Mononuclear cell (primary cell): ENCODE data around the gene COPG2. TPM values are rescaled to one million over a fixed set of nuclear protein-coding genes. Genes with fewer than 3 reads are reported as not detected.
"Not testable (repeated sequence)": the region's sequence is repeated elsewhere in the genome, so short reads cannot be mapped to it uniquely, and the experiment has no call there.

Experiments
- H3K27me3 ChIP-seq: 2 replicates; pipeline ENCODE4 v1.6.0; 2011; ENCODE audit warnings: low read length, control low read depth; ENCODE audit not compliant: insufficient read depth
- H3K4me1 ChIP-seq: 2 replicates; pipeline ENCODE4 v1.5.1; 2011; ENCODE audit warnings: mild to moderate bottlenecking, low read length, control low read depth; ENCODE audit not compliant: insufficient read depth
- H3K4me3 ChIP-seq: 2 replicates; pipeline ENCODE4 v1.5.1; 2011; ENCODE audit warnings: mild to moderate bottlenecking, low read length, moderate library complexity
- H3K9me3 ChIP-seq: 2 replicates; pipeline ENCODE4 v1.5.1; 2011; ENCODE audit warnings: low read depth, mild to moderate bottlenecking, control low read depth, low read length
- total RNA-seq: library from RNA; depleted of rRNA; stranded (reverse); fragments of >200 nt; gene quantifications from one replicate; pipeline ENCODE4 v1.2.3, GENCODE V29; 2012

COPG2 gene
- total RNA-seq, 1 donor = 9.0 TPM

GRCh38 chr7:130554481-130554880 is 114.1 kb downstream of the COPG2 start:
- Histone ChIP-seq H3K27me3 (no peaks in the 10 kb centered on the region), H3K9me3 (no peaks in the 10 kb centered on the region), H3K4me3 (no peak overlapping the region), H3K4me1 (no peaks in the 10 kb centered on the region)

- H3K27me3 ChIP-seq = no peaks in the 10 kb centered on the region
- no peak overlapping the region for H3K4me3 ChIP-seq
- H3K4me1 ChIP-seq = no peaks in the 10 kb centered on the region
- H3K9me3 ChIP-seq = no peaks in the 10 kb centered on the region
Observed at GRCh38 chr7:130553398-130554029, 115.0 kb downstream of the COPG2 start.

GRCh38 chr7:130544356-130544755 is 124.2 kb downstream of the COPG2 start:
- Histone ChIP-seq H3K4me1 (no peaks in the 10 kb centered on the region), H3K9me3 (no peaks in the 10 kb centered on the region), H3K4me3 (no peak overlapping the region), H3K27me3 (no peaks in the 10 kb centered on the region)

- H3K9me3 ChIP-seq = no peaks in the 10 kb centered on the region
- H3K27me3 ChIP-seq = no peaks in the 10 kb centered on the region
- no peaks in the 10 kb centered on the region for H3K4me1 ChIP-seq
- no peak overlapping the region for H3K4me3 ChIP-seq
Observed at GRCh38 chr7:130543487-130544010, 125.0 kb downstream of the COPG2 start.

GRCh38 chr7:130542297-130542696 is 126.3 kb downstream of the COPG2 start:
- not testable (repeated sequence) for H3K9me3 ChIP-seq, H3K4me3 ChIP-seq, H3K4me1 ChIP-seq, H3K27me3 ChIP-seq

- not testable (repeated sequence) for H3K9me3 ChIP-seq, H3K4me3 ChIP-seq
Observed at GRCh38 chr7:130541287-130541686, 127.3 kb downstream of the COPG2 start.

GRCh38 chr7:130537894-130538293 is 130.7 kb downstream of the COPG2 start:
- not testable (repeated sequence) for H3K4me1 ChIP-seq, H3K27me3 ChIP-seq, H3K4me3 ChIP-seq, H3K9me3 ChIP-seq

More at GRCh38 chr7:130541287-130541686, 127.3 kb downstream of the COPG2 start:
- not testable (repeated sequence) for H3K4me1 ChIP-seq, H3K27me3 ChIP-seq

GRCh38 chr7:130529417-130529816 is 139.1 kb downstream of the COPG2 start:
- no peaks in the 10 kb centered on the region for H3K4me1 ChIP-seq
- H3K9me3 ChIP-seq = no peaks in the 10 kb centered on the region
- H3K27me3 ChIP-seq = no peaks in the 10 kb centered on the region
- H3K4me3 ChIP-seq = no peak overlapping the region

GRCh38 chr7:130527752-130528355 is 140.7 kb downstream of the COPG2 start:
- not testable (repeated sequence) for H3K27me3 ChIP-seq, H3K4me1 ChIP-seq, H3K9me3 ChIP-seq, H3K4me3 ChIP-seq

- Histone ChIP-seq H3K4me3 (no peak overlapping the region), H3K9me3 (no peaks in the 10 kb centered on the region), H3K27me3 (no peaks in the 10 kb centered on the region), H3K4me1 (no peaks in the 10 kb centered on the region)
Observed at GRCh38 chr7:130524628-130525027, 143.9 kb downstream of the COPG2 start.

GRCh38 chr7:130523519-130524125 is 144.9 kb downstream of the COPG2 start:
- not testable (repeated sequence) for H3K4me3 ChIP-seq, H3K9me3 ChIP-seq, H3K27me3 ChIP-seq, H3K4me1 ChIP-seq

- Histone ChIP-seq H3K4me3 (no peak overlapping the region), H3K9me3 (no peaks in the 10 kb centered on the region), H3K4me1 (no peaks in the 10 kb centered on the region), H3K27me3 (no peaks in the 10 kb centered on the region)
Observed at GRCh38 chr7:130521258-130521951, 147.1 kb downstream of the COPG2 start.

- Histone ChIP-seq H3K9me3 (no peaks in the 10 kb centered on the region), H3K27me3 (no peaks in the 10 kb centered on the region), H3K4me3 (no peak overlapping the region), H3K4me1 (no peaks in the 10 kb centered on the region)
Observed at GRCh38 chr7:130515315-130516040, 153.1 kb downstream of the COPG2 start.

- H3K9me3 ChIP-seq = no peaks in the 10 kb centered on the region
- H3K27me3 ChIP-seq = no peaks in the 10 kb centered on the region
- no peaks in the 10 kb centered on the region for H3K4me1 ChIP-seq
- H3K4me3 ChIP-seq = no peak overlapping the region
Observed at GRCh38 chr7:130513447-130513846, 155.1 kb downstream of the COPG2 start.

- H3K9me3 ChIP-seq, H3K4me1 ChIP-seq, H3K27me3 ChIP-seq, H3K4me3 ChIP-seq: not testable (repeated sequence)
Observed at GRCh38 chr7:130512038-130512437, 156.5 kb downstream of the COPG2 start.
